Thyroid gland (tissue), 4 donors: ENCODE measurements around the gene VARS1.

Experiments used
- POLR2A ChIP-seq, 2 donors: fragments of 450-650 bp; IDR thresholded peaks; one replicate each; pipeline ENCODE4 v1.6.1; 2017; ENCODE audit warnings: antibody characterized with exemption in 2 of 2, mild to moderate bottlenecking in 2 of 2, moderate library complexity in 1 of 2
- TF ChIP-seq, protein P1 (sequence below), 6 experiments: fragments of 200-600 bp in 3 of 6; fragments of 450-650 bp in 3 of 6; sonication (generic) in 3 of 6; IDR thresholded peaks; one replicate each; pipeline ENCODE4 v1.5.1; 2016 to 2019; ENCODE audit warnings: antibody characterized with exemption in 6 of 6, mild to moderate bottlenecking in 2 of 6, inconsistent platforms in 1 of 6, moderate library complexity in 1 of 6

- TF ChIP-seq POLR2A (IDR thresholded peaks at IDR 0.05), result no peak
- TF ChIP-seq, protein P1, sequence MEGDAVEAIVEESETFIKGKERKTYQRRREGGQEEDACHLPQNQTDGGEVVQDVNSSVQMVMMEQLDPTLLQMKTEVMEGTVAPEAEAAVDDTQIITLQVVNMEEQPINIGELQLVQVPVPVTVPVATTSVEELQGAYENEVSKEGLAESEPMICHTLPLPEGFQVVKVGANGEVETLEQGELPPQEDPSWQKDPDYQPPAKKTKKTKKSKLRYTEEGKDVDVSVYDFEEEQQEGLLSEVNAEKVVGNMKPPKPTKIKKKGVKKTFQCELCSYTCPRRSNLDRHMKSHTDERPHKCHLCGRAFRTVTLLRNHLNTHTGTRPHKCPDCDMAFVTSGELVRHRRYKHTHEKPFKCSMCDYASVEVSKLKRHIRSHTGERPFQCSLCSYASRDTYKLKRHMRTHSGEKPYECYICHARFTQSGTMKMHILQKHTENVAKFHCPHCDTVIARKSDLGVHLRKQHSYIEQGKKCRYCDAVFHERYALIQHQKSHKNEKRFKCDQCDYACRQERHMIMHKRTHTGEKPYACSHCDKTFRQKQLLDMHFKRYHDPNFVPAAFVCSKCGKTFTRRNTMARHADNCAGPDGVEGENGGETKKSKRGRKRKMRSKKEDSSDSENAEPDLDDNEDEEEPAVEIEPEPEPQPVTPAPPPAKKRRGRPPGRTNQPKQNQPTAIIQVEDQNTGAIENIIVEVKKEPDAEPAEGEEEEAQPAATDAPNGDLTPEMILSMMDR (IDR thresholded peaks at IDR 0.05), result no peak
Measured at GRCh38 chr6:31830886-31831335, 35.4 kb upstream of the VARS1 start.
